ENCODE measurements around the gene PLEKHA6. TPM values are rescaled to one million over a fixed set of nuclear protein-coding genes. Genes with fewer than 3 reads are reported as not detected.

PLEKHA6 gene
- total RNA-seq, 1 experiment from 2014 or later = 2.1 TPM

DNA sequence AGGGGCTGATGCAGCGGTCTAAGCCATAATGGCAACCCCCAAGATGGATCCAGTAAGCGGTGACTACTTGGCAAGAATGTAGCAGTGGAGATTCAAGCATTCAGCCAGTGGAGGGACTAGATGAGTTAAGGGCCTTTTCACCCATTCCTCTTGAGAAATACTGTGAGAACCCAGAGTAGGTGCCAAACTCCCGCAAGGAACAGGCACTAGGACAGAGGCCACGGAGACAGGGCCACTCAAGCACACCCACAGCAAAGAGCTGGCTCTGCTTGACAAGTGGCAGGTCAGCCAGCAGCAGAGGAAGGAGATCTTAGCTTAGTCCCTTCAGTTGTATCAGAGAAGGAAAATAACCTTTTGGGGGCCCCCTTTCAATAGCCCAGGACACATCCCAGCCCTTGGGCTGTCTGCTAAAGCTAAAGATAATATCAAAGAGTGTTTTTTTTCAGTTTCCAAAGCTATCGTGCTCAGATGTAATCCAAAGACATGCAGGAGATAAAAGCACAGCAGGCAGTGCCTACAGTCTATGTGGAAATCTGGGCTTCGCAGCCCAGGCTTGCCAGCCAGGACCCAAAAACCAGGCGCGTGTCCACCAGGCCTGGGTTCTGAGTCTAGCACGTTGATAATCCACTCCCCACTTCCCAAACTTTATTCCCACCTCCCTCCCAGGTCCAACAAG lies 83.9 kb downstream of the PLEKHA6 start:
- no peak overlapping the region for H3K18ac ChIP-seq (ENCODE audit: insufficient read length, low read depth, low read length)
- DNase-seq = no peak
- H3K79me2 ChIP-seq (ENCODE audit: insufficient read depth, low read length) = no peaks in the 10 kb centered on the region
- H3K36me3 Mint-ChIP-seq (ENCODE audit: insufficient read depth in 1 of 3, low read depth in 3 of 3) = peaks cover 0 to 6% (median 5%) of the 10 kb centered on the region in 3 experiments; a peak in 4 of 7 replicates
- no peaks in the 10 kb centered on the region for H3K27me3 ChIP-seq (ENCODE audit: insufficient read depth, low read length)
- H4K20me1 ChIP-seq (ENCODE audit: control insufficient read depth, insufficient read depth, insufficient read length) = peaks cover 2% of the 10 kb centered on the region
- peaks cover 5% of the 10 kb centered on the region for H3K27me3 Mint-ChIP-seq (ENCODE audit: low read depth)
- WGBS (ENCODE audit: extremely low coverage, insufficient read length, low lambda C conversion rate) = no CpG with 5 or more reads among the region's 9 CpGs
- no peak overlapping the region for H4K91ac ChIP-seq (ENCODE audit: insufficient read length, low read depth, low read length)
- no peak overlapping the region for H3K27ac ChIP-seq (ENCODE audit: insufficient read length, low read depth, low read length)
- no peak overlapping the region for H2AFZ ChIP-seq (ENCODE audit: low read length)
- H2BK120ac ChIP-seq (ENCODE audit: low read depth, low read length, poor library complexity, severe bottlenecking) = no peak overlapping the region
- H3K4me1 ChIP-seq (ENCODE audit: insufficient read depth, low read length) = no peaks in the 10 kb centered on the region
- peak overlapping the region in 1 of 3 experiments; percentile 41; a peak in 1 of 7 replicates for H3K27ac Mint-ChIP-seq
- no peak overlapping the region for H3K9ac ChIP-seq (ENCODE audit: extremely low read depth, insufficient read length, low read length)
- peaks cover 7 to 13% of the 10 kb centered on the region in 2 experiments for H3K4me1 Mint-ChIP-seq
- H3K9me3 ChIP-seq (ENCODE audit: control insufficient read depth, low read depth, low read length) = no peaks in the 10 kb centered on the region
- no peak overlapping the region for H2AK5ac ChIP-seq (ENCODE audit: insufficient read length, low read length)
- no peak overlapping the region for H2BK5ac ChIP-seq (ENCODE audit: insufficient read length, low read length)
- no peaks in the 10 kb centered on the region for H3K23me2 ChIP-seq (ENCODE audit: insufficient read length, low read depth, low read length, poor library complexity, severe bottlenecking)
- H3T11ph ChIP-seq (ENCODE audit: low read length) = no peak overlapping the region
- H4K5ac ChIP-seq (ENCODE audit: insufficient read length, low read depth, low read length) = no peak overlapping the region
- H3K4me3 Mint-ChIP-seq = no peak overlapping the region
- H4K8ac ChIP-seq (replicated peaks; ENCODE audit: insufficient read length, low read depth, low read length) = no peak overlapping the region
- no peak overlapping the region for H2BK15ac ChIP-seq (ENCODE audit: low read depth, low read length)
- H3K4me2 ChIP-seq (ENCODE audit: insufficient read depth, insufficient read length, low read length) = no peak overlapping the region
- no peak overlapping the region for H3K23ac ChIP-seq (ENCODE audit: insufficient read length, low read depth, low read length)
- no peak overlapping the region for H3K4ac ChIP-seq (ENCODE audit: low read depth, low read length)
- no peak overlapping the region for H3K56ac ChIP-seq (ENCODE audit: insufficient read length, low read depth, low read length)
- TF ChIP-seq CTCF (conservative IDR thresholded peaks at IDR 0.05) = no peak
- no peak overlapping the region for H2BK12ac ChIP-seq (ENCODE audit: insufficient read length, low read depth, low read length)
- H3K9me3 Mint-ChIP-seq = no peaks in the 10 kb centered on the region
- H3K79me1 ChIP-seq (ENCODE audit: insufficient read depth, low read depth, low read length, poor library complexity, severe bottlenecking) = no peaks in the 10 kb centered on the region
- H2BK20ac ChIP-seq (ENCODE audit: low read depth, low read length, poor library complexity, severe bottlenecking) = no peak overlapping the region
- 0 out of 2 replicates have a peak overlapping the region, but pooled peaks have one; percentile 12 for H3K14ac ChIP-seq (ENCODE audit: insufficient read depth, low read length)
